Mesenchymal stem cell (in vitro differentiated cells and primary cell): ENCODE data around the gene RAB1B.

Experiments
- DNase-seq: peaks from one replicate; pipeline ENCODE4 v3.0.0-alpha.2; 2013
- H2AFZ ChIP-seq: one replicate; pipeline ENCODE4 v1.6.1; 2013; ENCODE audit warnings: low read depth, mild to moderate bottlenecking, control low read depth, inconsistent platforms, low read length, moderate library complexity
- H2AK5ac ChIP-seq: 2 replicates; pipeline ENCODE4 v1.6.1; 2013; ENCODE audit warnings: low read length, moderate library complexity, mild to moderate bottlenecking, inconsistent platforms; ENCODE audit not compliant: severe bottlenecking
- H2BK120ac ChIP-seq: one replicate; pipeline ENCODE4 v1.6.1; 2013; ENCODE audit warnings: low read depth, mild to moderate bottlenecking, inconsistent platforms, low read length, moderate library complexity
- H2BK12ac ChIP-seq, 2 experiments: one replicate each; pipeline ENCODE4 v1.6.1; 2013; ENCODE audit warnings: inconsistent platforms in 2 of 2, low read length in 2 of 2, mild to moderate bottlenecking in 2 of 2, moderate library complexity in 2 of 2, control low read depth in 1 of 2
- H2BK15ac ChIP-seq: one replicate; pipeline ENCODE4 v1.6.1; 2013; ENCODE audit warnings: mild to moderate bottlenecking, low read depth, inconsistent platforms; ENCODE audit not compliant: poor library complexity, severe bottlenecking
- H2BK5ac ChIP-seq: 2 replicates; pipeline ENCODE4 v1.6.1; 2013; ENCODE audit warnings: low read depth, mild to moderate bottlenecking, low read length, control low read depth, inconsistent platforms; ENCODE audit not compliant: poor library complexity, severe bottlenecking
- H3K14ac ChIP-seq, 2 experiments: one replicate each; pipeline ENCODE4 v1.6.1; 2013; ENCODE audit warnings: inconsistent platforms in 2 of 2, low read length in 2 of 2, control low read depth in 1 of 2, mild to moderate bottlenecking in 1 of 2, moderate library complexity in 1 of 2
- H3K18ac ChIP-seq, 2 experiments: one replicate each; pipeline ENCODE4 v1.6.1; 2013; ENCODE audit warnings: inconsistent platforms in 2 of 2, low read length in 2 of 2, control low read depth in 1 of 2, low read depth in 1 of 2, mild to moderate bottlenecking in 1 of 2
- H3K23ac ChIP-seq, 2 experiments: one replicate each; pipeline ENCODE4 v1.6.1; 2013; ENCODE audit warnings: inconsistent platforms in 2 of 2, low read length in 2 of 2, mild to moderate bottlenecking in 2 of 2, moderate library complexity in 2 of 2, control low read depth in 1 of 2
- H3K27ac ChIP-seq: 2 replicates; pipeline ENCODE4 v1.5.1; 2013; ENCODE audit warnings: mild to moderate bottlenecking, moderate library complexity, low read length, control low read depth, inconsistent platforms; ENCODE audit not compliant: poor library complexity, severe bottlenecking
- H3K27me3 ChIP-seq, 2 experiments: 2 replicates each; pipeline versions ENCODE4 v1.6.1 to v1.7.0; 2013; ENCODE audit warnings: low read length in 2 of 2, mild to moderate bottlenecking in 2 of 2, moderate library complexity in 2 of 2, control low read depth in 1 of 2, inconsistent platforms in 1 of 2; ENCODE audit not compliant: control insufficient read depth in 1 of 2, insufficient read depth in 1 of 2
- H3K36me3 ChIP-seq, 2 experiments: 2 replicates each; pipeline versions ENCODE4 v1.6.1 to v1.7.0; 2013; ENCODE audit warnings: low read length in 2 of 2, control low read depth in 1 of 2, inconsistent platforms in 1 of 2, low read depth in 1 of 2, mild to moderate bottlenecking in 1 of 2; ENCODE audit not compliant: insufficient read depth in 2 of 2, control insufficient read depth in 1 of 2
- H3K4ac ChIP-seq, 2 experiments: one replicate each; pipeline ENCODE4 v1.6.1; 2013; ENCODE audit warnings: inconsistent platforms in 2 of 2, low read length in 2 of 2, mild to moderate bottlenecking in 2 of 2, moderate library complexity in 2 of 2, control low read depth in 1 of 2, low read depth in 1 of 2
- H3K4me1 ChIP-seq: 2 replicates; pipeline ENCODE4 v1.6.1; 2013; ENCODE audit warnings: low read depth, low read length, control low read depth; ENCODE audit not compliant: control insufficient read depth, insufficient read depth
- H3K4me2 ChIP-seq: 2 replicates; pipeline ENCODE4 v1.6.1; 2013; ENCODE audit warnings: low read length, mild to moderate bottlenecking, inconsistent platforms; ENCODE audit not compliant: poor library complexity, severe bottlenecking
- H3K4me3 ChIP-seq, 2 experiments: 2 replicates each; pipeline versions ENCODE4 v1.5.1 to v1.7.0; 2013; ENCODE audit warnings: low read length in 2 of 2, mild to moderate bottlenecking in 2 of 2, control low read depth in 1 of 2, low read depth in 1 of 2; ENCODE audit not compliant: insufficient read depth in 1 of 2
- H3K79me1 ChIP-seq: replicated peaks from 2 replicates; pipeline ENCODE4 v1.6.1; 2013; ENCODE audit warnings: mild to moderate bottlenecking, control low read depth, low read length, inconsistent platforms; ENCODE audit not compliant: poor library complexity, severe bottlenecking
- H3K9ac ChIP-seq: 2 replicates; pipeline ENCODE4 v1.7.0; 2013; ENCODE audit warnings: mild to moderate bottlenecking, low read length, moderate library complexity
- H3K9me3 ChIP-seq: 2 replicates; pipeline ENCODE4 v1.7.0; 2013; ENCODE audit warnings: mild to moderate bottlenecking, low read length; ENCODE audit not compliant: control insufficient read depth
- H4K8ac ChIP-seq: one replicate; pipeline ENCODE4 v1.6.1; 2013; ENCODE audit warnings: inconsistent platforms, mild to moderate bottlenecking, low read length, moderate library complexity
- H4K91ac ChIP-seq: one replicate; pipeline ENCODE4 v1.6.1; 2013; ENCODE audit warnings: mild to moderate bottlenecking, low read length, inconsistent platforms
- WGBS: methylation state at CpG from one replicate; pipeline ENCODE4 v1.1.7; 2013; ENCODE audit warnings: mixed read lengths; 5-methylcytosine and 5-hydroxymethylcytosine counted together

The RAB1B gene

GRCh38 chr11:66285250-66285947 lies 17.0 kb downstream of the RAB1B start:
- Histone ChIP-seq H3K9me3 (no peaks in the 10 kb centered on the region), H4K91ac (no peak overlapping the region), H3K4me1 (peaks cover 46% of the 10 kb centered on the region), H3K9ac (no peak overlapping the region), H3K4me3 (no peak overlapping the region), H3K23ac (no peak overlapping the region), H3K36me3 (peaks cover 36 to 51% of the 10 kb centered on the region in 2 experiments), H4K8ac (no peak overlapping the region), H3K18ac (no peak overlapping the region), H3K14ac (no peak overlapping the region), H3K79me1 (peaks cover 28% of the 10 kb centered on the region), H2AK5ac (no peak overlapping the region), H2BK12ac (no peak overlapping the region), H3K27me3 (peaks cover 0 to under 1% of the 10 kb centered on the region in 2 experiments), H3K27ac (no peak overlapping the region), H2BK15ac (no peak overlapping the region), H2AFZ (no peak overlapping the region), H3K4me2 (no peak overlapping the region), H2BK5ac (no peak overlapping the region), H3K4ac (no peak overlapping the region), H2BK120ac (no peak overlapping the region)
- 94% methylated on average over 13 of the region's 13 CpGs for WGBS
- no peak for DNase-seq

GRCh38 chr11:66286699-66287098 lies 18.3 kb downstream of the RAB1B start:
- WGBS, result 94% methylated on average over 5 of the region's 5 CpGs
- Histone ChIP-seq H2AFZ (no peak overlapping the region), H2AK5ac (no peak overlapping the region), H3K27me3 (peaks cover 11% of the 10 kb centered on the region in 2 experiments), H3K4me1 (peaks cover 46% of the 10 kb centered on the region), H3K4me3 (no peak overlapping the region), H3K4me2 (no peak overlapping the region), H3K79me1 (peaks cover 28% of the 10 kb centered on the region), H3K9ac (no peak overlapping the region), H2BK12ac (no peak overlapping the region), H3K4ac (no peak overlapping the region), H2BK5ac (no peak overlapping the region), H2BK15ac (no peak overlapping the region), H3K18ac (no peak overlapping the region), H3K27ac (no peak overlapping the region), H3K9me3 (no peaks in the 10 kb centered on the region), H4K8ac (peak overlapping the region; percentile 59), H3K36me3 (peaks cover 36 to 51% of the 10 kb centered on the region in 2 experiments), H3K14ac (no peak overlapping the region), H3K23ac (no peak overlapping the region), H2BK120ac (no peak overlapping the region), H4K91ac (peak overlapping the region; percentile 65)
- no peak for DNase-seq

- no peak overlapping the region for H2BK120ac ChIP-seq
- H3K27me3 ChIP-seq, result peaks cover 12 to 16% of the 10 kb centered on the region in 2 experiments
- peak overlapping the region; percentile 99 for H3K9ac ChIP-seq
- H3K4me1 ChIP-seq, result peaks cover 46% of the 10 kb centered on the region
- H3K4me2 ChIP-seq, result peak overlapping the region; percentile 90
- H2AFZ ChIP-seq, result no peak overlapping the region
- peak overlapping the region in 1 of 2 experiments; percentile 21 for H2BK12ac ChIP-seq
- no peak overlapping the region for H3K18ac ChIP-seq
- H2AK5ac ChIP-seq, result peak overlapping the region; percentile 27
- peak overlapping the region in 1 of 2 experiments; percentile 87 for H3K23ac ChIP-seq
- H4K91ac ChIP-seq, result no peak overlapping the region
- DNase-seq, result no peak
- no peaks in the 10 kb centered on the region for H3K9me3 ChIP-seq
- H3K36me3 ChIP-seq, result peaks cover 36 to 51% of the 10 kb centered on the region in 2 experiments
- H3K4me3 ChIP-seq, result peak overlapping the region in 1 of 2 experiments; percentile 92
- H3K14ac ChIP-seq, result no peak overlapping the region
- no peak overlapping the region for H2BK5ac ChIP-seq
- no peak overlapping the region for H2BK15ac ChIP-seq
- H3K4ac ChIP-seq, result no peak overlapping the region
- peak overlapping the region; percentile 45 for H4K8ac ChIP-seq
- 90% methylated on average over 7 of the region's 10 CpGs for WGBS
- H3K27ac ChIP-seq, result no peak overlapping the region
- H3K79me1 ChIP-seq, result peaks cover 28% of the 10 kb centered on the region
Measured at GRCh38 chr11:66287211-66287888, 18.9 kb downstream of the RAB1B start.
